Panc1 (cell line): Measurements from ENCODE around the gene LHFPL2. TPM values are rescaled to one million over a fixed set of nuclear protein-coding genes. Genes with fewer than 3 reads are reported as not detected.

Experiments
- ATAC-seq: fragments of 200-7000 bp; cut with Tn5 transposase; 2 replicates; pipeline ENCODE4 v1.9.1; 2020; ENCODE audit warnings: mild to moderate bottlenecking, moderate library complexity
- BruUV-seq: library from RNA; stranded (reverse); fragments of 400-500 nt; replicated peaks from 2 replicates; lab custom pipeline; 2021; lab: Mats Ljungman, UMichigan
- CTCF ChIA-PET: fragments of 300-600 bp; sonication (Branson Sonifier 250); formaldehyde crosslinking; loops from one replicate; lab custom pipeline; 2022; ENCODE audit warnings: antibody characterized with exemption; lab: Charles Lee
- POLR2A ChIA-PET: fragments of 300-600 bp; sonication (Branson Sonifier 250); formaldehyde crosslinking; loops from one replicate; lab custom pipeline; 2022; ENCODE audit warnings: antibody characterized with exemption; lab: Charles Lee
- DNase-seq: peaks from one replicate; pipeline ENCODE4 v3.0.0-alpha.2; 2010; ENCODE audit warnings: low read depth, low spot score
- H3K27ac ChIP-seq: 2 replicates; pipeline ENCODE4 v1.5.1; 2011; ENCODE audit warnings: mild to moderate bottlenecking, low read length, inconsistent platforms
- H3K27me3 ChIP-seq: fragments of 200-500 bp; sonication (Bioruptor generic); 2 replicates; pipeline ENCODE4 v1.6.0; 2014; ENCODE audit warnings: low read length, inconsistent platforms; ENCODE audit not compliant: control insufficient read depth, insufficient read depth
- H3K36me3 ChIP-seq: fragments of 200-500 bp; sonication (Bioruptor generic); 2 replicates; pipeline ENCODE4 v1.5.1; 2014; ENCODE audit warnings: inconsistent platforms, mild to moderate bottlenecking, low read length, moderate library complexity; ENCODE audit not compliant: control insufficient read depth, insufficient read depth
- H3K4me1 ChIP-seq: 2 replicates; pipeline ENCODE4 v1.5.1; 2011; ENCODE audit warnings: inconsistent platforms, mild to moderate bottlenecking, low read length, moderate library complexity; ENCODE audit not compliant: control insufficient read depth, insufficient read depth
- H3K4me3 ChIP-seq, 2 experiments: 2 replicates each; pipeline ENCODE4 v1.5.1; 2011 to 2012; ENCODE audit warnings: low read depth in 2 of 2, low read length in 2 of 2, mild to moderate bottlenecking in 2 of 2, inconsistent platforms in 1 of 2, moderate library complexity in 1 of 2
- H3K9me3 ChIP-seq: fragments of 200-500 bp; sonication (Bioruptor generic); 2 replicates; pipeline ENCODE4 v1.5.1; 2014; ENCODE audit warnings: low read depth, mild to moderate bottlenecking, inconsistent platforms, low read length, moderate library complexity; ENCODE audit not compliant: control insufficient read depth, insufficient read depth
- CTCF ChIP-seq: fragments of 450-650 bp; IDR thresholded peaks from 2 replicates; pipeline ENCODE4 v1.5.1; 2017; ENCODE audit warnings: mild to moderate bottlenecking
- POLR2AphosphoS5 ChIP-seq: IDR thresholded peaks from 2 replicates; pipeline ENCODE4 v1.6.1; 2012; ENCODE audit warnings: mild to moderate bottlenecking, low read depth, low read length, moderate library complexity
- SIN3A ChIP-seq: IDR thresholded peaks from 2 replicates; pipeline ENCODE4 v1.6.1; 2012; ENCODE audit warnings: low read depth, mild to moderate bottlenecking, low read length, moderate library complexity, borderline replicate concordance; ENCODE audit not compliant: insufficient read depth
- TCF7L2 ChIP-seq: IDR thresholded peaks from 2 replicates; pipeline ENCODE4 v1.6.1; 2011; ENCODE audit warnings: mild to moderate bottlenecking, low read depth, low read length, inconsistent platforms
- in situ Hi-C: cut with HindIII; loops from 2 replicates; pipeline ENCODE4 v1.10.0; 2016; ENCODE audit warnings: low sequenced_read_pairs, low pct_unique_long_range_greater_than_20kb
- intact Hi-C: fragments of 100-400 bp; cut with micrococcal nuclease; formaldehyde crosslinking; loops from one replicate; pipeline ENCODE4 v1.10.0; 2022; ENCODE audit not compliant: unreplicated experiment
- total RNA-seq: library from RNA; stranded (reverse); gene quantifications from one replicate; pipeline ENCODE4 v1.2.1, GENCODE V29; 2021; ENCODE audit not compliant: unreplicated experiment
- TF ChIP-seq, protein P1 (sequence below), 2 experiments: IDR thresholded peaks; 2 replicates each; pipeline ENCODE4 v1.6.1; 2011 to 2012; ENCODE audit warnings: low read depth in 2 of 2, control low read depth in 1 of 2, low read length in 1 of 2, mild to moderate bottlenecking in 1 of 2, moderate library complexity in 1 of 2; ENCODE audit not compliant: insufficient read depth in 1 of 2

The LHFPL2 gene
- total RNA-seq, 1 experiment from 2014 or later, result 25.8 TPM

DNA sequence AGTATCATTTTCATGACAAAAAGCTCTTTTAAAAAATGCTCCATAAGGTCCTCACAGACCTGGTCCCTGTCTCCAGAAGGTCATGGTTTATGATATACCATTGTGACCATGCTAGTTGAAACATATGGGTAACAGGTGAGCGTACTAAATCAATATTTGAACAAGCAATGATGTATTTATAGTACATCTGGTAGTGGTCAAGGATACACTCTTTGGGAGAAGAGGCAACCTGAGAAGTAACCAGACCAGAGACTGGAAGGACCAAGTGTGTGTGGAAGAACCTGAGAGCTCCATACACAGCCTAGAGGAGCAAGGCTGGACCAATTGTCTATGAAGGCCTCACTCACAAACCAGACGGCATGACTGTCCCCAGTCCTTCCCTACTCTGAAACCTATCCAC is 55.1 kb downstream of the LHFPL2 start:
- ChIA-PET CTCF (no interaction called here), POLR2A (no interaction called here)
- BruUV-seq, result no TSS peak
- in situ Hi-C loops (no loop called here), intact Hi-C loops (no loop called here)
- Histone ChIP-seq H3K27ac (peak overlapping the region; percentile 55), H3K4me1 (peaks cover 54% of the 10 kb centered on the region), H3K27me3 (no peaks in the 10 kb centered on the region), H3K4me3 (no peak overlapping the region), H3K36me3 (no peaks in the 10 kb centered on the region), H3K9me3 (no peaks in the 10 kb centered on the region)
- no peak for TF ChIP-seq TCF7L2
- TF ChIP-seq POLR2AphosphoS5, result no peak
- no peak for TF ChIP-seq SIN3A
- no peak for TF ChIP-seq CTCF
- TF ChIP-seq, protein P1, sequence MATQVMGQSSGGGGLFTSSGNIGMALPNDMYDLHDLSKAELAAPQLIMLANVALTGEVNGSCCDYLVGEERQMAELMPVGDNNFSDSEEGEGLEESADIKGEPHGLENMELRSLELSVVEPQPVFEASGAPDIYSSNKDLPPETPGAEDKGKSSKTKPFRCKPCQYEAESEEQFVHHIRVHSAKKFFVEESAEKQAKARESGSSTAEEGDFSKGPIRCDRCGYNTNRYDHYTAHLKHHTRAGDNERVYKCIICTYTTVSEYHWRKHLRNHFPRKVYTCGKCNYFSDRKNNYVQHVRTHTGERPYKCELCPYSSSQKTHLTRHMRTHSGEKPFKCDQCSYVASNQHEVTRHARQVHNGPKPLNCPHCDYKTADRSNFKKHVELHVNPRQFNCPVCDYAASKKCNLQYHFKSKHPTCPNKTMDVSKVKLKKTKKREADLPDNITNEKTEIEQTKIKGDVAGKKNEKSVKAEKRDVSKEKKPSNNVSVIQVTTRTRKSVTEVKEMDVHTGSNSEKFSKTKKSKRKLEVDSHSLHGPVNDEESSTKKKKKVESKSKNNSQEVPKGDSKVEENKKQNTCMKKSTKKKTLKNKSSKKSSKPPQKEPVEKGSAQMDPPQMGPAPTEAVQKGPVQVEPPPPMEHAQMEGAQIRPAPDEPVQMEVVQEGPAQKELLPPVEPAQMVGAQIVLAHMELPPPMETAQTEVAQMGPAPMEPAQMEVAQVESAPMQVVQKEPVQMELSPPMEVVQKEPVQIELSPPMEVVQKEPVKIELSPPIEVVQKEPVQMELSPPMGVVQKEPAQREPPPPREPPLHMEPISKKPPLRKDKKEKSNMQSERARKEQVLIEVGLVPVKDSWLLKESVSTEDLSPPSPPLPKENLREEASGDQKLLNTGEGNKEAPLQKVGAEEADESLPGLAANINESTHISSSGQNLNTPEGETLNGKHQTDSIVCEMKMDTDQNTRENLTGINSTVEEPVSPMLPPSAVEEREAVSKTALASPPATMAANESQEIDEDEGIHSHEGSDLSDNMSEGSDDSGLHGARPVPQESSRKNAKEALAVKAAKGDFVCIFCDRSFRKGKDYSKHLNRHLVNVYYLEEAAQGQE (IDR thresholded peaks at IDR 0.05; ENCODE audit: insufficient read depth in 1 of 2, low read depth in 2 of 2, low read length in 1 of 2), result no peak
- ATAC-seq (no peak), DNase-seq (no peak)

- TF ChIP-seq POLR2AphosphoS5 (no peak), CTCF (no peak), TCF7L2 (no peak), SIN3A (no peak)
- TF ChIP-seq, protein P1 (IDR thresholded peaks at IDR 0.05; ENCODE audit: insufficient read depth in 1 of 2, low read depth in 2 of 2, low read length in 1 of 2), result no peak
- DNase-seq, result no peak
- no peak for ATAC-seq
- no peak overlapping the region for H3K4me3 ChIP-seq
- BruUV-seq, result no TSS peak
- intact Hi-C loops, result no loop called here
- H3K36me3 ChIP-seq, result no peaks in the 10 kb centered on the region
- CTCF ChIA-PET, result no interaction called here
- H3K9me3 ChIP-seq, result no peaks in the 10 kb centered on the region
- POLR2A ChIA-PET, result no interaction called here
- H3K4me1 ChIP-seq, result peaks cover 54% of the 10 kb centered on the region
- in situ Hi-C loops, result no loop called here
- no peak overlapping the region for H3K27ac ChIP-seq
- H3K27me3 ChIP-seq, result no peaks in the 10 kb centered on the region
These were observed 55.7 kb downstream of the LHFPL2 start for GRCh38 chr5:78592735-78593386.
